Body of pancreas (tissue), 4 donors: Measurements from ENCODE around the gene FAS.

Experiments
- CTCF ChIP-seq, 7 experiments: fragments of 450-650 bp in 4 of 7; fragments of 200-600 bp in 3 of 7; sonication (generic) in 3 of 7; IDR thresholded peaks; one replicate each; pipeline ENCODE4 v1.5.1; 2016 to 2019; ENCODE audit warnings: antibody characterized with exemption in 7 of 7
- POLR2A ChIP-seq, 3 donors: fragments of 450-650 bp; IDR thresholded peaks; one replicate each; pipeline ENCODE4 v1.6.1; 2016; ENCODE audit warnings: antibody characterized with exemption in 3 of 3, mild to moderate bottlenecking in 2 of 3

- TF ChIP-seq POLR2A (IDR thresholded peaks at IDR 0.05) = no peak
- TF ChIP-seq CTCF (IDR thresholded peaks at IDR 0.05) = no peak
These were observed 29.1 kb downstream of the FAS start for GRCh38 chr10:89019569-89020327.
